B cell (primary cell): ENCODE data around the gene TRIM17.

Experiments used
- CTCF ChIP-seq: fragments of 200-600 bp; IDR thresholded peaks from one replicate; pipeline ENCODE4 v1.8.0; 2022; ENCODE audit warnings: antibody characterized with exemption, mild to moderate bottlenecking
- EZH2 ChIP-seq: IDR thresholded peaks from 2 replicates; pipeline ENCODE4 v1.6.1; 2012; ENCODE audit warnings: borderline replicate concordance, low read depth, mild to moderate bottlenecking, moderate library complexity, low read length; ENCODE audit not compliant: insufficient read depth, poor library complexity, severe bottlenecking

DNA sequence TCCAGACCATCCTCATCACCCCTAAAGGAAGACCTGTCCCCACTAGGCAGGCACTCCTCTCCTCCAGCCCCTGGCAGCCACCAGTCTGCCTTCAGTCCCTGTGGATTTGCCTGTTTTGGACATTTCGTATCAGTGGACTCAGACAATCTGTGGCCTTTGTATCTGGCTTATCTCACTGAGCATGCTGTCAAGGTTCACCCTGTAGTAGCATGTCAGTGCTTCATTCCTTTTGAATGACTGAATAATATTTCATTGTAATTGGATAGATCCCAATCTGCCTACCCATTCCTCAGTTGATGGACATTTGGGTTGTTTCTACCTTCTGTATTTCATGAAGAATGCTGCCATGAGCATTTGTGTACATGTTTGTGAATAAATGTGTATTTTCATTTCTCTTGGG, 37.6 kb upstream of the TRIM17 start:
- TF ChIP-seq CTCF (no peak), EZH2 (no peak)
